GM12801 (cell line): ENCODE results near the gene ZDHHC9.

ENCODE experiments used
- TF ChIP-seq, protein P1 (sequence below): IDR thresholded peaks from one replicate; pipeline ENCODE4 v1.5.1; 2011; ENCODE audit warnings: control low read depth; ENCODE audit not compliant: insufficient read length; ENCODE audit errors: extremely low read depth

Gene ZDHHC9

DNA sequence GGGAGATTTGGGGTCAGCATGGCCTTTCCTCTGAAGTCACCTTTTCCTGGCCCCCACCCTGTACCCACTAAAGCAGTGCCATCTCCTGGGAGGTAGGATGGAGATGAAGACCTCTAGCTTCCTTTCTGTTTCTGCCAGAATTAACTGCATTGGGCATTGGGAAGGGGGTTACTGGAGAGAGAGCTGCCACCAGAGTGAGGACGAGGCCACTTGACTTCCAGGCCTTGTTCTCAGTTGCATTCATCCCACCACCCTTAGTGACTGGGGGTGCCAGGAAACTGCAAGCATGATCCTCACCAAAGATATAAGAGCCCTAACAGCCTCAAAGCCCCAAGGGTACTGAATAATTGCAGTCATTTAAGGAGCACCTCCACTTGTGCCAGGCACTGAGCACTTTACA is 48.1 kb downstream of the ZDHHC9 start:
- TF ChIP-seq, protein P1, sequence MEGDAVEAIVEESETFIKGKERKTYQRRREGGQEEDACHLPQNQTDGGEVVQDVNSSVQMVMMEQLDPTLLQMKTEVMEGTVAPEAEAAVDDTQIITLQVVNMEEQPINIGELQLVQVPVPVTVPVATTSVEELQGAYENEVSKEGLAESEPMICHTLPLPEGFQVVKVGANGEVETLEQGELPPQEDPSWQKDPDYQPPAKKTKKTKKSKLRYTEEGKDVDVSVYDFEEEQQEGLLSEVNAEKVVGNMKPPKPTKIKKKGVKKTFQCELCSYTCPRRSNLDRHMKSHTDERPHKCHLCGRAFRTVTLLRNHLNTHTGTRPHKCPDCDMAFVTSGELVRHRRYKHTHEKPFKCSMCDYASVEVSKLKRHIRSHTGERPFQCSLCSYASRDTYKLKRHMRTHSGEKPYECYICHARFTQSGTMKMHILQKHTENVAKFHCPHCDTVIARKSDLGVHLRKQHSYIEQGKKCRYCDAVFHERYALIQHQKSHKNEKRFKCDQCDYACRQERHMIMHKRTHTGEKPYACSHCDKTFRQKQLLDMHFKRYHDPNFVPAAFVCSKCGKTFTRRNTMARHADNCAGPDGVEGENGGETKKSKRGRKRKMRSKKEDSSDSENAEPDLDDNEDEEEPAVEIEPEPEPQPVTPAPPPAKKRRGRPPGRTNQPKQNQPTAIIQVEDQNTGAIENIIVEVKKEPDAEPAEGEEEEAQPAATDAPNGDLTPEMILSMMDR = no peak

DNA sequence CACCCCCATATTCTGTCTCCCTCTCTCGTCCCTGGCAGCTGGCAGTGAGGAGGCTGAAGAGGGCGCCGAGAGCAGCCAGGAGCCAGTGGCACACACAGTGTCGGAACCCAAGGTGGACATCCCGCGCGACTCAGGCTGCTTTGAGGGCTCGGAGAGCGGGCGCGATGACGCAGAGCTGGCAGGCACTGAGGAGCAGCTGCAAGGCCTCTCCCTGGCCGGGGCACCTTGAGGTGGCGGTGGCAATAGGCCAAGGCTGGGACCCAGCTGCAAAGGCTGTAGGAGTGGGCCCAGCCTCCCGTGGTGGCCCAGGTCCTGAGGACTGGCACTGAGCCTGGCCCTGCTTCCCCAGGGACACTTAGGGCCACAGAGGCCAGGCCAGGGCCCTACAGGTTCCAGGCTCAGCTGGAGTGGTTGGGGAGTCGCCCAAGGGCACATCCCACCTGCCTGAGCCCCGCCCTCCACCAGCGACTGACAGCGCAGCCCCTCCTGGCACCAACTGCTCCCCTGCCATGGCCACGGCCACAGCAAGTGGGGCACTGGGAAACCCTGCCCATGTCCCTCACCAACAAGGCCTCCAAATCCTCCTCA is 50.0 kb downstream of the ZDHHC9 start:
- TF ChIP-seq, protein P1 = no peak

DNA sequence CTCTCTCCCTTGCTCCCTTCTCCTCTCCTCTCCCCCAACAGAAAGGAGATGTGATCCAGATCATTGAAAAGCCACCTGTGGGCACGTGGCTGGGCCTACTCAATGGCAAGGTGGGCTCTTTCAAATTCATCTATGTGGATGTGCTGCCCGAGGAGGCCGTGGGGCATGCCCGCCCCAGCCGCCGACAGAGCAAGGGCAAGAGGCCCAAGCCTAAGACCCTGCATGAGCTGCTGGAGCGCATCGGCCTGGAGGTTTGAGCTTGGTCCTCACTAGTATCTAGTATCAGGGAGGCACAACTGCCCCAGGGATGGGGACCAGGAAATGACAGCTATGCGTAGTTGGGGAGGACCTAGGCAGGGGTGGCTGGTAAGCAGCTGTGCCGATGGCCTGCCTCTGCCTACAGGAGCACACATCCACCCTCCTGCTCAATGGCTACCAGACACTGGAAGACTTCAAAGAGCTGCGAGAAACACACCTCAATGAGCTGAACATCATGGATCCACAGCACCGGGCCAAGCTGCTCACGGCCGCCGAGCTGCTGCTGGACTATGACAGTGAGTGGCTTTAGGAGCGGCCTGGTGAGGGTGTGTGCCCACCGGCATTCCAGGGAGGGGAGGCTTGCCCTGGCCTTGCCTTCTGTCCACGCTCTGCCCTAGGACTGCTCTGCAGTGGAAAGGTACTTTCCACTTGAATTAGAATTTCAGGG is 50.9 kb downstream of the ZDHHC9 start:
- TF ChIP-seq, protein P1 = no peak

DNA sequence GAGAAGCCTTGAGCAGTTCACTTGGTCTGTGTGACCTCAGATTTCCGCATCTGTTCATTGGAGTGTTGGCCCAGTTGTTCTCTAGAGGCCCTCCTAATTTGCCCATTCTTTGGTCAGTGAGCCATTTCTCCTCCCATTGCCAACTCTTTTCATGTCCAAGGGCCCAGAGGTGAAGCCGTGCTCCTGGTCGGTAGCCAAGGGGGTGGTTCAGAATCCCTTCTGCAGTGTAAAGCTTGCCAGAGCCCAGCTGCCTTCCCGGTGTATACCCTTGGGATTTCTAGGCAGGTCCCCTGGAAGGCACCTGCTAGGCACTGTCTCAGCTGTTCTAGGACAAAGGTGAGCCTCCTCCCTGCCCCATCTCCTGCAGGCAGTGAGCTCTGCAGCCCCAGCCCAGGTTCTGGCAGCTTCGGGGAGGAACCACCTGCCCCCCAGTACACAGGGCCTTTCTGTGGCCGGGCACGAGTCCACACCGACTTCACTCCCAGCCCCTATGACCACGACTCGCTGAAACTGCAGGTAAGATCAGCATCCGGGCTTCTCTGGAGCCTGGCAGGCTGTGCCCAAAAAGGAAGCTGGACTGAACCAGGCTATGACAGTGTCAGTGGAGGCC is 51.6 kb downstream of the ZDHHC9 start:
- TF ChIP-seq, protein P1 = no peak

DNA sequence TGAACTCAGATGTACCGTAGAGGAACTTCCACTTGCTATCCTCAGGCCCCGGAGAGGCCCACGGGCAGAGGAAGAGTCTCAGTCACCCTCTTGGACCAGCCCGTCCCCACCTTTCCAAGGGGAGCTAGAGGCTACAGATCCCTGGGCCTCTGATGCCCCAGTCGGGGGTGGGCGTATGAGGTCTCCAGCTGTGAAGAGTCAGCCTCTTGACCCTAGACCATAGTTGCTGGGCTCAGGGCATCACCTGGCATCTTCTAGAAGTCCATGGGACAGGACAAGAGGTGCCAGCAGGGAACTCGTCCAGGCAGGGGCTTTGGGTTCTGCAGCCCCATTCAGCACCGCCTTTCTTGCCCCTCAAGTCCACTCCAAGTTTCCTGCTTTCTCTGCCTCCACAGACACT is 52.4 kb downstream of the ZDHHC9 start:
- TF ChIP-seq, protein P1 = no peak

DNA sequence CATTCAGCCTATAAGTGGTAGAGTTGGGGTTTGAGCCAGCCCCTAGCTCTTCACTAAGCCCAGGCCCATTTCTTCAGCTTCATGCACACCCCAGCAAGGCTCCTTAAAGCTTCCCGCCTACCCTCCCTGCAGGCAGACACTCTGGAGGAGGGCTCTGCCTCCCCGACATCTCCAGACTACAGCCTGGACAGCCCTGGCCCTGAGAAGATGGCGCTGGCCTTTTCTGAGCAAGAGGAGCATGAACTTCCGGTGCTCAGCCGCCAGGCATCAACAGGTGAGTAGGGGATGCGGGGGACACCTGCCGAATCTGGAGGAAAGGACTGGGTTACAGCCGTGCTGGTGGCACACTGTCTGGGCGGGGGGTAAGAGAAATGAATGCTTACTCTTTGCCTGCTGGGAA is 52.9 kb downstream of the ZDHHC9 start:
- TF ChIP-seq, protein P1 = no peak

DNA sequence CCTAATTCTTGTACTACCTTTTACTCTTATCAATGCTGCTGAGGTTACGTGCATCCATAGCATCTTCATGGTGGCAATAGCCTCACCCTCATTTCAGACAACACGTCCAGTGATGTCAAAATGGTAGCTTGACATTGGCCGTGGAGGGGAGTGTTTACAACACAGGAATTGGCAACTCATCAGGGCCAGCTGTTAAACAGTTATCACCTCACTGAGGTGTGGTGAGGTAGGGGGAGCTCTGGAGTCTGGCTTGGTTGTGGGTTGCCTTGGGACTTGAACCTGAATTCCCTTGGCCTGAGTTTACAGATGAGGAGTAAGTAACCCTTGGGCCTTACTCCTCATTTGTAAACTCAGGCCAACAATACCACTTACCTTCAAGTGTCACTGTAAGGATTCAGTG is 53.5 kb downstream of the ZDHHC9 start:
- TF ChIP-seq, protein P1 = no peak
